Measurements from ENCODE around the gene BICRA. TPM values are rescaled to one million over a fixed set of nuclear protein-coding genes. Genes with fewer than 3 reads are reported as not detected.

Gene BICRA
- total and polyA plus RNA-seq, 2 of the 8 experiments (the other 6 are each of a cell fraction or from before 2014, with no cell fraction given): 1.5 to 29.2 TPM

- Histone ChIP-seq H2BK12ac (ENCODE audit: low read depth, low read length) (no peak overlapping the region), H3K18ac (ENCODE audit: extremely low read depth, low read length) (no peak overlapping the region), H4K8ac (ENCODE audit: extremely low read depth, insufficient read depth, low read length) (no peak overlapping the region), H3K23ac (ENCODE audit: insufficient read length) (no peak overlapping the region), H3K14ac (ENCODE audit: insufficient read length) (no peak overlapping the region), H3K23me2 (ENCODE audit: low read depth, low read length) (no peaks in the 10 kb centered on the region; the same call in 1 of the 2 replicates), H3K79me1 (ENCODE audit: low read depth, low read length) (peaks cover 25% of the 10 kb centered on the region), H3K9me3 (ENCODE audit: insufficient read depth in 2 of 2, low read depth in 1 of 2, low read length in 1 of 2) (no peaks in the 10 kb centered on the region), H2AK5ac (ENCODE audit: low read depth, low read length) (no peak overlapping the region), H2AFZ (ENCODE audit: low read length) (no peak overlapping the region), H3K56ac (replicated peaks; ENCODE audit: insufficient read length, low read depth, low read length) (no peak overlapping the region), H2BK5ac (ENCODE audit: low read depth, low read length) (no peak overlapping the region), H3K4me2 (ENCODE audit: insufficient read depth in 1 of 2, low read depth in 2 of 2, low read length in 2 of 2) (no peak overlapping the region), H3K79me2 (ENCODE audit: control insufficient read depth in 1 of 2, insufficient read depth in 2 of 2, low read length in 2 of 2) (peaks cover 0 to 71% of the 10 kb centered on the region in 2 experiments; a peak in 2 of 4 replicates), H4K20me1 (replicated peaks in 1 of 2; ENCODE audit: control insufficient read depth in 1 of 2, insufficient read depth in 2 of 2, low read length in 2 of 2) (peaks cover 11 to 13% of the 10 kb centered on the region in 2 experiments), H2BK15ac (ENCODE audit: low read length) (no peak overlapping the region), H4K5ac (ENCODE audit: insufficient read length, low read depth, low read length) (no peak overlapping the region), H4K91ac (replicated peaks; ENCODE audit: insufficient read length, low read length) (no peak overlapping the region), H3K9ac (replicated peaks in 1 of 4; ENCODE audit: extremely low read depth in 1 of 4, low read depth in 3 of 4, low read length in 3 of 4) (0 out of 7 replicates have a peak overlapping the region, but pooled peaks of 1 of the 4 experiments have one; percentile 6), H3K36me3 (ENCODE audit: control insufficient read depth in 2 of 4, insufficient read depth in 4 of 4, low read length in 3 of 4) (no peaks in the 10 kb centered on the region), H3K4ac (replicated peaks; ENCODE audit: insufficient read length, low read depth, low read length) (no peak overlapping the region), H3K4me1 (replicated peaks in 1 of 4; ENCODE audit: control insufficient read depth in 3 of 4, insufficient read depth in 4 of 4, low read length in 3 of 4) (peaks cover 0 to 6% (median under 1%) of the 10 kb centered on the region in 4 experiments; a peak in 2 of 7 replicates), H3K4me3 (ENCODE audit: extremely low read depth in 1 of 4, insufficient read depth in 2 of 4, low read depth in 3 of 4, low read length in 4 of 4) (no peak overlapping the region), H2BK120ac (replicated peaks; ENCODE audit: low read depth, low read length) (no peak overlapping the region), H2BK20ac (ENCODE audit: low read length) (no peak overlapping the region), H3K27ac (ENCODE audit: low read depth, low read length) (no peak overlapping the region), H3K27me3 (replicated peaks in 1 of 4; ENCODE audit: control insufficient read depth in 3 of 4, extremely low read depth in 1 of 4, insufficient read depth in 3 of 4, low read length in 3 of 4) (no peaks in the 10 kb centered on the region)
- TF ChIP-seq NANOG (IDR thresholded peaks at IDR 0.05; ENCODE audit: insufficient read depth, low read depth, low read length, poor library complexity, severe bottlenecking): no peak
- TF ChIP-seq E2F6 (IDR thresholded peaks at IDR 0.05): no peak
- TF ChIP-seq ASH2L (IDR thresholded peaks at IDR 0.05; ENCODE audit: low read length): no peak
- no peak for TF ChIP-seq ATF3 (IDR thresholded peaks at IDR 0.05; ENCODE audit: insufficient read depth, low read depth, low read length)
- no peak for TF ChIP-seq CHD2 (IDR thresholded peaks at IDR 0.05; ENCODE audit: low read length)
- no peak for TF ChIP-seq CBX8 (IDR thresholded peaks at IDR 0.05; ENCODE audit: borderline replicate concordance, low read depth, low read length)
- no peak for TF ChIP-seq MAFK (IDR thresholded peaks at IDR 0.05; ENCODE audit: low read depth, low read length)
- TF ChIP-seq CBX5 (IDR thresholded peaks at IDR 0.05; ENCODE audit: low read depth, low read length): no peak
- no peak for TF ChIP-seq SIX5 (IDR thresholded peaks at IDR 0.05; ENCODE audit: low read depth, low read length)
- no peak for TF ChIP-seq TAF1 (IDR thresholded peaks at IDR 0.05; ENCODE audit: low read depth, low read length)
- no peak for FAIRE-seq
- no peak for DNase-seq (ENCODE audit: low read depth in 1 of 2, low spot score in 2 of 2)
- POLR2A ChIA-PET (ENCODE audit: partially characterized antibody): no interaction called here
- CTCF ChIA-PET (ENCODE audit: partially characterized antibody): interaction anchor here (1.0 kb wide), 1 partner anchor 36 kb away, joined by 3 read pairs; no protein-coding TSS in a partner anchor
- 90 to 100% methylated on average over 1 to 3 of the region's 3 CpGs for WGBS, 2 experiments (ENCODE audit: extremely low coverage in 1 of 2, insufficient coverage in 1 of 2, insufficient read length in 1 of 2, insufficient replicate concordance in 2 of 2, low coverage in 1 of 2, low lambda C conversion rate in 2 of 2, missing lambda C conversion rate in 1 of 2)
These were observed 54.5 kb downstream of the BICRA start for GRCh38 chr19:47663435-47663910.

Data from H1 (cell line).